Astrocyte (in vitro differentiated cells and primary cell): ENCODE data around the gene TBC1D5. TPM values are rescaled to one million over a fixed set of nuclear protein-coding genes. Genes with fewer than 3 reads are reported as not detected.

ENCODE experiments used
- DNase-seq: peaks from one replicate; pipeline ENCODE4 v3.0.0-alpha.2; 2010; ENCODE audit warnings: low read depth
- FAIRE-seq: peaks from 2 replicates; lab custom pipeline; 2011; peaks lifted over from hg19 to GRCh38; lab: Jason Lieb, UNC
- H2AFZ ChIP-seq: 2 replicates; pipeline ENCODE4 v1.6.0; 2012; ENCODE audit warnings: low read depth, low read length, inconsistent platforms
- H3K27ac ChIP-seq: 2 replicates; pipeline ENCODE4 v1.5.1; 2011; ENCODE audit warnings: low read depth, low read length, inconsistent platforms
- H3K27me3 ChIP-seq: 2 replicates; pipeline ENCODE4 v1.6.0; 2011; ENCODE audit warnings: low read length, inconsistent platforms; ENCODE audit not compliant: insufficient read depth
- H3K36me3 ChIP-seq: 2 replicates; pipeline ENCODE4 v1.5.1; 2011; ENCODE audit warnings: low read length, inconsistent platforms; ENCODE audit not compliant: insufficient read depth
- H3K4me1 ChIP-seq: 2 replicates; pipeline ENCODE4 v1.5.1; 2011; ENCODE audit warnings: low read length, inconsistent platforms; ENCODE audit not compliant: insufficient read depth
- H3K4me2 ChIP-seq: 2 replicates; pipeline ENCODE4 v1.6.0; 2012; ENCODE audit warnings: low read length, inconsistent platforms
- H3K4me3 ChIP-seq: 2 replicates; pipeline ENCODE4 v1.5.1; 2011; ENCODE audit warnings: low read depth, mild to moderate bottlenecking, low read length, inconsistent platforms; ENCODE audit not compliant: insufficient read depth
- H3K79me2 ChIP-seq: 2 replicates; pipeline ENCODE4 v1.6.0; 2012; ENCODE audit warnings: mild to moderate bottlenecking, low read length, inconsistent platforms; ENCODE audit not compliant: insufficient read depth
- H3K9ac ChIP-seq: 2 replicates; pipeline ENCODE4 v1.6.0; 2012; ENCODE audit warnings: mild to moderate bottlenecking, low read length, inconsistent platforms
- H3K9me3 ChIP-seq: 2 replicates; pipeline ENCODE4 v1.5.1; 2012; ENCODE audit warnings: low read depth, mild to moderate bottlenecking, low read length, inconsistent platforms; ENCODE audit not compliant: insufficient read depth
- H4K20me1 ChIP-seq: 2 replicates; pipeline ENCODE4 v1.6.0; 2012; ENCODE audit warnings: low read length, inconsistent platforms; ENCODE audit not compliant: insufficient read depth
- H3K27ac Mint-ChIP-seq: one replicate; pipeline ENCODE4 v1.8.0; 2021; ENCODE audit warnings: mild to moderate bottlenecking, mixed read lengths; ENCODE audit not compliant: unreplicated experiment
- H3K27me3 Mint-ChIP-seq: one replicate; pipeline ENCODE4 v1.8.0; 2021; ENCODE audit warnings: low read depth, mixed read lengths; ENCODE audit not compliant: unreplicated experiment
- H3K36me3 Mint-ChIP-seq: one replicate; pipeline ENCODE4 v1.8.0; 2021; ENCODE audit warnings: low read depth, mixed read lengths; ENCODE audit not compliant: unreplicated experiment
- H3K4me1 Mint-ChIP-seq: one replicate; pipeline ENCODE4 v1.8.0; 2021; ENCODE audit warnings: low read depth, mixed read lengths; ENCODE audit not compliant: unreplicated experiment
- H3K4me3 Mint-ChIP-seq: one replicate; pipeline ENCODE4 v1.8.0; 2021; ENCODE audit warnings: mild to moderate bottlenecking, moderate library complexity, mixed read lengths; ENCODE audit not compliant: unreplicated experiment
- H3K9me3 Mint-ChIP-seq: one replicate; pipeline ENCODE4 v1.8.0; 2021; ENCODE audit warnings: mild to moderate bottlenecking, mixed read lengths; ENCODE audit not compliant: unreplicated experiment
- EZH2 ChIP-seq: IDR thresholded peaks from 2 replicates; pipeline ENCODE4 v1.6.1; 2012; ENCODE audit warnings: mild to moderate bottlenecking, low read length, inconsistent platforms; ENCODE audit not compliant: insufficient read depth
- total RNA-seq: library from RNA; stranded (reverse); gene quantifications from 2 replicates; pipeline ENCODE4 v1.2.1, GENCODE V29; 2021
- TF ChIP-seq, protein P1 (sequence below): IDR thresholded peaks from 2 replicates; pipeline ENCODE4 v1.5.1; 2011; ENCODE audit warnings: low read depth, mild to moderate bottlenecking, inconsistent platforms, low read length, moderate library complexity; ENCODE audit not compliant: insufficient read depth

The TBC1D5 gene
- total RNA-seq, 1 donor from 2014 or later = 23.0 TPM

DNA sequence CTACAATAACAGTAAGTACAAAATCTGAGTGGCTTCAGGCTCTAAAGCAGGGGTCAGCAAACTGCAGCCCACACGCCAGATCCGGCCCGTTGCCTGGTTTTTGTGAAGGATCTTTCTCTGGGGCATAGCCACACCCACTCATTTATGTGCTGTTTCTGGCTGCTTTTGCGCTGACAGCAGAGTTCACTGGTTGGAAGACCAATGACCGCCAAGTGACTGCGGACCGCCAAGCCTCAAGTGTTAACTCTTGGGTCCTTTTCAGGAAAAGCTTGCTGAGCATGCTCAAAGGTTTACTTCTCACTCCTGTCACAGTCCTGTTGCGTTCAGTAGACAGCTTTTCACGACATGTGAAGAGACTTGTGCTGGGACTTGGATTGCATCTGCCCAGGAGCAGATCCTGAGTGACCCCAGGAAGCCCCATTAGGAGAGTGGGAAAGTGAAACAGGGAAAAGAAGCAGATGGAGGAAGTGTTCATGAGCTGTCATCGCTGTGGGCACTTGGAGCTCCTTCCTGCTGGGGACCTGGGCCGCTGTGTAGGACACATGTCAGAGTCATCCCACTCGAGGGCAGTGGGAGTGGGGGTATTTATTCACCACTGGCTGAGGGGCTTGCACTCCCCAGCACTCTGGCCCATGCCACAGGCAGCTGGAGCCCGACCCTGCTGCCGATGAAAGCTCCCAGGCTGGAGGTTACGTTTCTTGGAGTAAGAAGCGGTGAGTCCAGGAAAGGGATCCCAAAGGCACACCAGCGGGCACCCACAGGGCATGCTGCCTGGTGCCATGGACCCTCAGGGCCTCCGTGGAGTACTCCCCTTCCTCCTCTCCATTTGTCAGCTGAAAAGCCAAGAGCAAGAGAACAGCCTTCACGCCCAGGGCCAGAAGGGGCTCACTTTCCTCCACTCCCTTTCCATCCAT, 608.5 kb downstream of the TBC1D5 start:
- H3K36me3 Mint-ChIP-seq = peaks cover 4% of the 10 kb centered on the region
- peaks cover 5% of the 10 kb centered on the region for H3K9me3 Mint-ChIP-seq
- Histone ChIP-seq H3K27me3 (no peaks in the 10 kb centered on the region), H4K20me1 (no peaks in the 10 kb centered on the region), H3K4me1 (no peaks in the 10 kb centered on the region), H3K4me2 (no peak overlapping the region), H2AFZ (no peak overlapping the region), H3K79me2 (no peaks in the 10 kb centered on the region), H3K4me3 (no peak overlapping the region), H3K27ac (no peak overlapping the region), H3K9me3 (no peaks in the 10 kb centered on the region), H3K9ac (no peak overlapping the region), H3K36me3 (no peaks in the 10 kb centered on the region)
- H3K4me3 Mint-ChIP-seq = no peak overlapping the region
- H3K27me3 Mint-ChIP-seq = peaks cover 6% of the 10 kb centered on the region
- DNase-seq (no peak), FAIRE-seq (no peak)
- H3K27ac Mint-ChIP-seq = no peak overlapping the region
- H3K4me1 Mint-ChIP-seq = no peaks in the 10 kb centered on the region
- no peak for TF ChIP-seq EZH2
- TF ChIP-seq, protein P1, sequence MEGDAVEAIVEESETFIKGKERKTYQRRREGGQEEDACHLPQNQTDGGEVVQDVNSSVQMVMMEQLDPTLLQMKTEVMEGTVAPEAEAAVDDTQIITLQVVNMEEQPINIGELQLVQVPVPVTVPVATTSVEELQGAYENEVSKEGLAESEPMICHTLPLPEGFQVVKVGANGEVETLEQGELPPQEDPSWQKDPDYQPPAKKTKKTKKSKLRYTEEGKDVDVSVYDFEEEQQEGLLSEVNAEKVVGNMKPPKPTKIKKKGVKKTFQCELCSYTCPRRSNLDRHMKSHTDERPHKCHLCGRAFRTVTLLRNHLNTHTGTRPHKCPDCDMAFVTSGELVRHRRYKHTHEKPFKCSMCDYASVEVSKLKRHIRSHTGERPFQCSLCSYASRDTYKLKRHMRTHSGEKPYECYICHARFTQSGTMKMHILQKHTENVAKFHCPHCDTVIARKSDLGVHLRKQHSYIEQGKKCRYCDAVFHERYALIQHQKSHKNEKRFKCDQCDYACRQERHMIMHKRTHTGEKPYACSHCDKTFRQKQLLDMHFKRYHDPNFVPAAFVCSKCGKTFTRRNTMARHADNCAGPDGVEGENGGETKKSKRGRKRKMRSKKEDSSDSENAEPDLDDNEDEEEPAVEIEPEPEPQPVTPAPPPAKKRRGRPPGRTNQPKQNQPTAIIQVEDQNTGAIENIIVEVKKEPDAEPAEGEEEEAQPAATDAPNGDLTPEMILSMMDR = no peak

DNA sequence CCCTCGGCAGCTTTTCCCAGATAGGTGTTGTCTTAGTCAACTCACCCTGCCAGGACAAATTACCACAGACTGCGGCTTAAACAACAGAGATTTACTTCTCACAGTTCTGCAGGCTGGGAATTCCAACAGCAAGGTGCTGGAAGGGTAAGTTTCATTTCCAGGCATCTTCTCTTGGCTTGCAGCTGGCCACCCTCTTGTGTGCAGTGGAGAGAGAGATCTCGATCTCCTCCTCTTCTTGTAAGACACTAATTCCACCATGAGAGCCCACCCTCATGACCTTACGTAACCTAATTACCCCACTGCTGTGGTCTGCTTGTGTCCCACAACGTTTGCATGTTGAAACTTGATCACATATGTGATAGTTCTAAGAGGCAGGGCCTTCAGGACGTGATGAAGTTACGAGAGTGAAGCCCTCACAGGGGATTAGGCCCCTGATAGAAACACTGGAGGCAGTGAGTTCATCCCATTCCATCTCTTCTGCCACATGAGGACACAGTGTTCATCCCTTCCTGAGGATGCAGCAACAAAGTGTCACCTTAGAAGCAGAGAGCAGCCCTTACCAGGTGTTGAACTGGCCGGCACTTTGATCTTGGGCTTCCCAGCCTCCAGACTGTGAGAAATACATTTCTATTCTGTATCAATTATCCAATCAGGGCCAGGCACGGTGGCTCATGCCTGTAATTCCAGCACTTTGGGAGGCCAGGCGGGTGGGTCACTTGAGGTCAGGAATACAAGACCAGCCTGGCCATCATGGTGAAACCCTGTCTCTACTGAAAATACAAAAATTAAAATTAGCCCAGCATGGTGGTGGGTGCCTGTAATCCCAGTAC, 609.9 kb downstream of the TBC1D5 start:
- no peak overlapping the region for H3K4me3 Mint-ChIP-seq
- Histone ChIP-seq H3K27ac (no peak overlapping the region), H3K79me2 (no peaks in the 10 kb centered on the region), H4K20me1 (no peaks in the 10 kb centered on the region), H3K9ac (no peak overlapping the region), H3K4me2 (no peak overlapping the region), H3K27me3 (no peaks in the 10 kb centered on the region), H3K36me3 (no peaks in the 10 kb centered on the region), H2AFZ (no peak overlapping the region), H3K4me3 (no peak overlapping the region), H3K9me3 (no peaks in the 10 kb centered on the region), H3K4me1 (no peaks in the 10 kb centered on the region)
- H3K36me3 Mint-ChIP-seq = peaks cover 4% of the 10 kb centered on the region
- peaks cover 7% of the 10 kb centered on the region for H3K9me3 Mint-ChIP-seq
- TF ChIP-seq EZH2 = no peak
- TF ChIP-seq, protein P1 = no peak
- DNase-seq = no peak
- no peak for FAIRE-seq
- H3K27ac Mint-ChIP-seq = no peak overlapping the region
- H3K4me1 Mint-ChIP-seq = no peaks in the 10 kb centered on the region
- peaks cover 2% of the 10 kb centered on the region for H3K27me3 Mint-ChIP-seq
